ENCODE results near the gene FGD5.

Gene FGD5

DNA sequence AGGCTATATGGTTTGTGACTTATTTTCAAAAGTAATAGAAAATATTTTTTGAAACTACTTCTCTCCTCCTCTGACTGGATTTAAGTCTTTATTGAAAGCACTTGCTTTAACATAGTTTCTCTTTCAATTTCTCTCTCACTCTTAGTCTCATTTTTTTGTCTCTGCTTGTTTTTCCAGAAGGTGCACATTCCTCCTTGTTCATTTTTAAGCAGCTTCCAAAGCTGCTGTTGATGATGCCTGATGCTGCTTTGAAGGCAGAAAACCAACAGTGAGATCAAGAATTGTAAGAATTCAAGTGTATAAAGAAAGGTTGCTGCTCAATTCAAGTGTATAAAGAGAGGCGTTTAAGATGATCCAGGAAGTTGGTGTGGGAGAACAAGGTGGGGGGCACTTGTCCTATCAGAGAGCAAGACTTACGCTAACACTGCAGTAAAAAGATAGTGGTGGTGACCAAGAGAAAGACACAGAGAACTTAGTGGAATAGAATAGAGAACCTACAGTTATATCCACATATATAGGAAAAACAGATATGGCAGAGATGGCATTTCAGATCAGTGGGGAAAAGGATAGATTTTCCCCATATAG lies 140.7 kb downstream of the FGD5 start:
- peak overlapping the region; percentile 49; the same call in 1 of the 2 replicates for H3K9ac ChIP-seq (ENCODE audit: low read length)
- H3F3A ChIP-seq (ENCODE audit: insufficient read depth, low read length) = peaks cover 9% of the 10 kb centered on the region; the same call in 1 of the 2 replicates
- H2AFZ ChIP-seq (ENCODE audit: low read length) = peak overlapping the region; percentile 62
- no peaks in the 10 kb centered on the region for H3K9me3 ChIP-seq (replicated peaks; ENCODE audit: insufficient read depth, low read length)
- 0 out of 2 replicates have a peak, but pooled peaks cover 7% of the 10 kb centered on the region for H3K36me3 ChIP-seq (replicated peaks; ENCODE audit: insufficient read depth, low read length)
- H3K27ac ChIP-seq (ENCODE audit: low read length) = peak overlapping the region; percentile 72
- H3K79me2 ChIP-seq (ENCODE audit: low read length) = peaks cover 80% of the 10 kb centered on the region
- peaks cover 15% of the 10 kb centered on the region; the same call in 1 of the 2 replicates for H3K4me1 ChIP-seq (ENCODE audit: low read length)
- no peaks in the 10 kb centered on the region for H3K9me2 ChIP-seq (replicated peaks; ENCODE audit: insufficient read depth, low read length)
- no peaks in the 10 kb centered on the region for H4K20me1 ChIP-seq (ENCODE audit: insufficient read depth, low read length)
- TF ChIP-seq EZH2 (optimal IDR thresholded peaks at IDR 0.05; ENCODE audit: low read depth, low read length) (no peak), EZH2phosphoT487 (IDR thresholded peaks at IDR 0.05; ENCODE audit: low read length) (no peak)
- TF ChIP-seq, protein P1, sequence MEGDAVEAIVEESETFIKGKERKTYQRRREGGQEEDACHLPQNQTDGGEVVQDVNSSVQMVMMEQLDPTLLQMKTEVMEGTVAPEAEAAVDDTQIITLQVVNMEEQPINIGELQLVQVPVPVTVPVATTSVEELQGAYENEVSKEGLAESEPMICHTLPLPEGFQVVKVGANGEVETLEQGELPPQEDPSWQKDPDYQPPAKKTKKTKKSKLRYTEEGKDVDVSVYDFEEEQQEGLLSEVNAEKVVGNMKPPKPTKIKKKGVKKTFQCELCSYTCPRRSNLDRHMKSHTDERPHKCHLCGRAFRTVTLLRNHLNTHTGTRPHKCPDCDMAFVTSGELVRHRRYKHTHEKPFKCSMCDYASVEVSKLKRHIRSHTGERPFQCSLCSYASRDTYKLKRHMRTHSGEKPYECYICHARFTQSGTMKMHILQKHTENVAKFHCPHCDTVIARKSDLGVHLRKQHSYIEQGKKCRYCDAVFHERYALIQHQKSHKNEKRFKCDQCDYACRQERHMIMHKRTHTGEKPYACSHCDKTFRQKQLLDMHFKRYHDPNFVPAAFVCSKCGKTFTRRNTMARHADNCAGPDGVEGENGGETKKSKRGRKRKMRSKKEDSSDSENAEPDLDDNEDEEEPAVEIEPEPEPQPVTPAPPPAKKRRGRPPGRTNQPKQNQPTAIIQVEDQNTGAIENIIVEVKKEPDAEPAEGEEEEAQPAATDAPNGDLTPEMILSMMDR (IDR thresholded peaks at IDR 0.05; ENCODE audit: low read length) = no peak
- peak overlapping the region; percentile 53 for H3K4me3 ChIP-seq (ENCODE audit: low read length)
- peak; percentile 43 for DNase-seq
- no peaks in the 10 kb centered on the region for H3K27me3 ChIP-seq (replicated peaks; ENCODE audit: insufficient read depth, low read length)
- H3K4me2 ChIP-seq (ENCODE audit: low read depth, low read length) = peak overlapping the region; percentile 74

DNA sequence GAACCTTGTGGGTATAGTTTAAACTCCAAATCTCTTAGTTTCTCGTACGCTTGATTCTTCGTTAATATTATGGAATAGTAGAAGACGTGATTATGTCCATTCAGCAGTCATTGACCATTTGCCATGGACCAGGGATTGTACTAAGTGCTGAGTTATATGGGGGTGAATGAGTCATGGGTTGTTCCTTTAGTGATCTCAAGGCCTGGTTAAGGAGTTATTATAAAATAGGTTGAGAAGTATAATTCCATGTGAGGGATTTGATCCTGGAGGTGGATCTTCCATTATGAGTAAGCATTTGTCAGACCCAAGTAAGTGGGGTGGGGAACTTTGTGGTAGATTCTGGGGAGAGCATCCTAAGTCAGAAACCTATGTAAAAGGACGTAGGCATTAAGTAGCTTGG lies 144.0 kb downstream of the FGD5 start:
- Histone ChIP-seq H3K79me2 (ENCODE audit: low read length) (peaks cover 73% of the 10 kb centered on the region), H3K4me3 (ENCODE audit: low read length) (no peak overlapping the region), H3K9me2 (replicated peaks; ENCODE audit: insufficient read depth, low read length) (no peaks in the 10 kb centered on the region), H4K20me1 (ENCODE audit: insufficient read depth, low read length) (no peaks in the 10 kb centered on the region), H3K36me3 (replicated peaks; ENCODE audit: insufficient read depth, low read length) (0 out of 2 replicates have a peak, but pooled peaks cover 14% of the 10 kb centered on the region), H3F3A (ENCODE audit: insufficient read depth, low read length) (peaks cover 9% of the 10 kb centered on the region; the same call in 1 of the 2 replicates), H3K27ac (ENCODE audit: low read length) (no peak overlapping the region), H3K9ac (ENCODE audit: low read length) (no peak overlapping the region), H2AFZ (ENCODE audit: low read length) (no peak overlapping the region), H3K4me2 (ENCODE audit: low read depth, low read length) (no peak overlapping the region), H3K4me1 (ENCODE audit: low read length) (peaks cover 13% of the 10 kb centered on the region; the same call in 1 of the 2 replicates), H3K9me3 (replicated peaks; ENCODE audit: insufficient read depth, low read length) (no peaks in the 10 kb centered on the region), H3K27me3 (replicated peaks; ENCODE audit: insufficient read depth, low read length) (no peaks in the 10 kb centered on the region)
- DNase-seq = no peak
- no peak for TF ChIP-seq EZH2 (optimal IDR thresholded peaks at IDR 0.05; ENCODE audit: low read depth, low read length)
- no peak for TF ChIP-seq EZH2phosphoT487 (IDR thresholded peaks at IDR 0.05; ENCODE audit: low read length)
- TF ChIP-seq, protein P1 (IDR thresholded peaks at IDR 0.05; ENCODE audit: low read length) = no peak

DNA sequence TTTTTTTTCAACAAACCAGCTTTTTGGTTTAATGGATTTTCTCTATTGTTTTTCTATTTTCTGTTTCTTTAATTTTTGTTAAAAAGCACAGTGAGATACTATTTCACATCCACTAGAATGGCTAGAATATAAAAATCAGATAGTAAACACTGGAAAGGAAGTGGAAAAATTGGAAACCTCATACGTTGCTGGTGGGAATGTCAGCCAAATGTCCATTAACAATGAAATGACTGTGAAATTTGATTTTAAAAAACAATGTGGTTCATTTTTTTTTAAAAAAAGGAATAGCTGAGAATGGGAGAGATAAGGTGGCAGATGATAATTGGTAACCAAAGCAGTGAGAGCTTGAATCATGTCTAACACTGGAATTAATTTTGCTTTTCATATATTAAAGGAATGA lies 148.5 kb downstream of the FGD5 start:
- H3K27me3 ChIP-seq (replicated peaks; ENCODE audit: insufficient read depth, low read length) = no peaks in the 10 kb centered on the region
- no peaks in the 10 kb centered on the region for H4K20me1 ChIP-seq (ENCODE audit: insufficient read depth, low read length)
- H3K9me2 ChIP-seq (replicated peaks; ENCODE audit: insufficient read depth, low read length) = no peaks in the 10 kb centered on the region
- 0 out of 2 replicates have a peak, but pooled peaks cover 7% of the 10 kb centered on the region for H3K36me3 ChIP-seq (replicated peaks; ENCODE audit: insufficient read depth, low read length)
- H3K4me2 ChIP-seq (ENCODE audit: low read depth, low read length) = no peak overlapping the region
- no peaks in the 10 kb centered on the region for H3F3A ChIP-seq (ENCODE audit: insufficient read depth, low read length)
- H3K4me3 ChIP-seq (ENCODE audit: low read length) = no peak overlapping the region
- no peaks in the 10 kb centered on the region for H3K9me3 ChIP-seq (replicated peaks; ENCODE audit: insufficient read depth, low read length)
- TF ChIP-seq EZH2phosphoT487 (IDR thresholded peaks at IDR 0.05; ENCODE audit: low read length) (no peak), EZH2 (optimal IDR thresholded peaks at IDR 0.05; ENCODE audit: low read depth, low read length) (no peak)
- TF ChIP-seq, protein P1 (IDR thresholded peaks at IDR 0.05; ENCODE audit: low read length) = no peak
- DNase-seq = no peak
- H3K79me2 ChIP-seq (ENCODE audit: low read length) = peaks cover 43% of the 10 kb centered on the region
- H3K27ac ChIP-seq (ENCODE audit: low read length) = no peak overlapping the region
- no peak overlapping the region for H2AFZ ChIP-seq (ENCODE audit: low read length)
- no peak overlapping the region for H3K9ac ChIP-seq (ENCODE audit: low read length)
- H3K4me1 ChIP-seq (ENCODE audit: low read length) = no peaks in the 10 kb centered on the region
